ENCODE measurements around the gene PRPF40B. TPM values are rescaled to one million over a fixed set of nuclear protein-coding genes. Genes with fewer than 3 reads are reported as not detected.

The PRPF40B gene
- polyA plus RNA-seq, 4 donors = 2.5 to 15.6 (median 6.5) TPM

DNA sequence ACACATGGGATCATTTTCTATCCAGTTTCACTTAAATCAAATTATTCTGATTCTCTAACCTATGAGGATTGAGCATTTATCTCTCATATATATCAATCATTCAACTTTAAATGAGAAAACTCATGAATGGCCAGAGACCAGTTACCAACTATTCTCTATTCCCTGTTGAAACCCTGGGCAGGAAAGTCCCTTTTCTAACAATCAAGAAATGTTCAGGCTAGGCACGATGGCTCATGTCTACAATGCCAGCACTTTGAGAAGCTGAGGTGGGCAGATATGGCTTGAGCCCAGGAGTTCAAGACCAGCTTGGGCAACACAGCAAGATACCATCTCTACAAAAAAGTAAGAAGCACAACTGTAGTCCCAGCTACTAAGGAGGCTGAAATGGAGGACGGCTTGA lies 65.9 kb downstream of the PRPF40B start:
- no peaks in the 10 kb centered on the region for H3K27me3 ChIP-seq (ENCODE audit: control insufficient read depth in 3 of 3, insufficient read depth in 3 of 3, low read length in 3 of 3)
- DNase-seq = no peak
- peaks cover 0 to 5% (median 0%) of the 10 kb centered on the region in 3 donors for H3K4me1 ChIP-seq (ENCODE audit: control insufficient read depth in 3 of 3, insufficient read depth in 2 of 3, low read depth in 1 of 3, low read length in 2 of 3)
- no peak overlapping the region for H3K27ac ChIP-seq (ENCODE audit: low read depth in 1 of 3, low read length in 2 of 3)
- WGBS, 3 donors = 72 to 88% (median 83%) methylated on average over 2 of the region's 2 CpGs
- H3K4me3 ChIP-seq (ENCODE audit: low read depth in 1 of 3, low read length in 3 of 3) = no peak overlapping the region
- H3K36me3 ChIP-seq (ENCODE audit: control insufficient read depth in 3 of 3, insufficient read depth in 2 of 3, low read depth in 1 of 3, low read length in 3 of 3) = no peaks in the 10 kb centered on the region
- FAIRE-seq = no peak
- no peaks in the 10 kb centered on the region for H3K9me3 ChIP-seq (ENCODE audit: control insufficient read depth in 2 of 2, insufficient read depth in 1 of 2, low read depth in 1 of 2, low read length in 1 of 2)

DNA sequence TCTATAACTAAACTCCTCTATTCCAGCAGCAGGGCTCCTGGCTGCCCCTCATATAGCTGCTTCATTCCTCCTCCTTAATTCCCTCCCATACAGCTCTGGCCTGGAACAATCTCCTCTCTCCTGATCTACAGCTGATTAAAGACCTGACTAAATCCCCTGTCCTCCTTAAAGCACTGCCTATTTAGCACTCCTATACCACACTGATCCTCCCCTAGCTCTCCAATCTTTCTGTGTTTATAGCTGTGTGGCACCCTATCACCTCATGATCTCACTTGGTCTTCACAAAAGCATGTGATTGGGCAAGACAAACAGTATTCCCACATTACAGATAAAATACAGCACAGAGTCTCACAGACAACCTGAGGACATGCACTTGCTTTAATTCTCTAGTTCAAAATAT lies 66.4 kb downstream of the PRPF40B start:
- Histone ChIP-seq H3K4me1 (ENCODE audit: control insufficient read depth in 3 of 3, insufficient read depth in 2 of 3, low read depth in 1 of 3, low read length in 2 of 3) (peaks cover 0 to 2% (median 0%) of the 10 kb centered on the region in 3 donors), H3K27me3 (ENCODE audit: control insufficient read depth in 3 of 3, insufficient read depth in 3 of 3, low read length in 3 of 3) (no peaks in the 10 kb centered on the region), H3K27ac (ENCODE audit: low read depth in 1 of 3, low read length in 2 of 3) (no peak overlapping the region), H3K36me3 (ENCODE audit: control insufficient read depth in 3 of 3, insufficient read depth in 2 of 3, low read depth in 1 of 3, low read length in 3 of 3) (no peaks in the 10 kb centered on the region), H3K9me3 (ENCODE audit: control insufficient read depth in 2 of 2, insufficient read depth in 1 of 2, low read depth in 1 of 2, low read length in 1 of 2) (no peaks in the 10 kb centered on the region), H3K4me3 (ENCODE audit: low read depth in 1 of 3, low read length in 3 of 3) (no peak overlapping the region)
- FAIRE-seq (no peak), DNase-seq (no peak)

DNA sequence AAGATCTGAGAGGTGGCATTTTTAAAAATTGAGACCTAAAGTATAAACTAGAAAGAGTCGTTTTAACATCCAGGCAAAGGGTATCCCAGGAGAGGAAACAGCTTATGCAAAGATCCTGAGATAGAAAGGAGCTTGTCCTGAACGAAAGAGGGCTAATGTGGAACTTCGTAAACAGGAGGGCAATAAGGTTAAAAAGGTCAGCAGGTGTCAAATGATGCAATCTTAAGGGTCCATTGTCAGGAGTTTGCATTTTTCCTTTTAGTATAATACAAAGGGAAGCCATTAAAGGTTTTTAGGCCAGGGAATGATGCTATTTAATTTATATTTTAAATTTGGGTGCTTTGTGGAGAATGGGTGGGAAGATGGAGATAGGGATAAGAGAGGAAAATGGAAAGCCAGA lies 69.5 kb downstream of the PRPF40B start:
- H3K4me3 ChIP-seq (ENCODE audit: low read depth in 1 of 3, low read length in 3 of 3) = no peak overlapping the region
- H3K27me3 ChIP-seq (ENCODE audit: control insufficient read depth in 3 of 3, insufficient read depth in 3 of 3, low read length in 3 of 3) = no peaks in the 10 kb centered on the region
- WGBS, 3 donors = 63 to 75% (median 71%) methylated on average over 3 of the region's 3 CpGs
- FAIRE-seq = no peak
- H3K4me1 ChIP-seq (ENCODE audit: control insufficient read depth in 3 of 3, insufficient read depth in 2 of 3, low read depth in 1 of 3, low read length in 2 of 3) = no peaks in the 10 kb centered on the region
- H3K27ac ChIP-seq (ENCODE audit: low read depth in 1 of 3, low read length in 2 of 3) = no peak overlapping the region
- H3K9me3 ChIP-seq (ENCODE audit: control insufficient read depth in 2 of 2, insufficient read depth in 1 of 2, low read depth in 1 of 2, low read length in 1 of 2) = no peaks in the 10 kb centered on the region
- H3K36me3 ChIP-seq (ENCODE audit: control insufficient read depth in 3 of 3, insufficient read depth in 2 of 3, low read depth in 1 of 3, low read length in 3 of 3) = no peaks in the 10 kb centered on the region
- DNase-seq = no peak

DNA sequence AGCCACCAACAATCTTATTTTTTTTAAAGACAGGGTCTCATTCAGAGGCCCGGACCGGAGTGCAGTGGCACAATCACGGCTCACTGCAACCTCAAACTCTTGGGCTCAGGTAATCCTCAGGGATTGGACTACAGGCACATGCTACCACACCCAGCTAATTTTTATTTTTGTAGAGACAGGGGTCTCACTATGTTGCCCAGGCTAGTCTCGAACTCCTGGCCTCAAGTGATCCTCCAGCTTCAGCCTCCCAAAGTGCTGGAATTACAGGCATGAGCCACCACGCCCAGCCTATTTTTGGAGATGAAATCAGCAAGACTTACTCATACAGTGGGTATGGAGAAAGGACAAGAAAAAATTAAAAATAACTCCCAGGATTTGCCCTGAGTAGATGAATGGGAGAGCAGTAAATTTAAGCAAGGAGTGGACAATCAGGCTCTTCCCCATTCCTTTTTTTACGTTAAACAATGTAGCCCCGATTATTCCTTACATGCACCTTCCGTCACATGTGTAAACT lies 70.6 kb downstream of the PRPF40B start:
- FAIRE-seq = no peak
- no peak overlapping the region for H3K4me3 ChIP-seq (ENCODE audit: low read depth in 1 of 3, low read length in 3 of 3)
- no peak for DNase-seq
- WGBS, 3 donors = 89 to 93% (median 92%) methylated on average over 8 of the region's 8 CpGs
- H3K9me3 ChIP-seq (ENCODE audit: control insufficient read depth in 2 of 2, insufficient read depth in 1 of 2, low read depth in 1 of 2, low read length in 1 of 2) = no peaks in the 10 kb centered on the region
- H3K36me3 ChIP-seq (ENCODE audit: control insufficient read depth in 3 of 3, insufficient read depth in 2 of 3, low read depth in 1 of 3, low read length in 3 of 3) = no peaks in the 10 kb centered on the region
- peaks cover 0 to 4% (median 0%) of the 10 kb centered on the region in 3 donors for H3K4me1 ChIP-seq (ENCODE audit: control insufficient read depth in 3 of 3, insufficient read depth in 2 of 3, low read depth in 1 of 3, low read length in 2 of 3)
- no peaks in the 10 kb centered on the region for H3K27me3 ChIP-seq (ENCODE audit: control insufficient read depth in 3 of 3, insufficient read depth in 3 of 3, low read length in 3 of 3)
- H3K27ac ChIP-seq (ENCODE audit: low read depth in 1 of 3, low read length in 2 of 3) = no peak overlapping the region

Other genes starting within 250 kb of the PRPF40B start
- gene KCNH3, start 84.5 kb upstream of the PRPF40B start, polyA plus RNA-seq = 1 to 10 TPM in 1 of 4 donors, under 1 TPM in 1, not detected in 2; 0.22 to 3.4 TPM
- 10 to 100 TPM; 53.4 to 77.4 (median 63.1) TPM for gene MCRS1, start 55.4 kb upstream of the PRPF40B start, polyA plus RNA-seq
- gene FAM186B, start 17.9 kb upstream of the PRPF40B start, polyA plus RNA-seq = 1 to 10 TPM in 1 of 4 donors, under 1 TPM in 1, not detected in 2; 0.37 to 1.0 TPM
- 1 to 10 TPM in 3 of 4 donors, under 1 TPM in 1; 0.89 to 8.8 (median 4.1) TPM for gene FMNL3, start 83.8 kb downstream of the PRPF40B start, polyA plus RNA-seq
- 100 to 1,000 TPM; 174 to 687 (median 294) TPM for gene TMBIM6, start 118.0 kb downstream of the PRPF40B start, polyA plus RNA-seq
- 1 to 10 TPM in 3 of 4 donors, under 1 TPM in 1; 0.45 to 7.0 (median 2.9) TPM for gene NCKAP5L, start 204.9 kb downstream of the PRPF40B start, polyA plus RNA-seq
- 1 to 10 TPM; 2.4 to 5.3 (median 3.1) TPM for gene BCDIN3D, start 219.5 kb downstream of the PRPF40B start, polyA plus RNA-seq

All from small intestine (tissue), 7 donors.